ENCODE measurements around the gene MATN1.

GRCh38 chr1:30663596-30664091 lies 59.7 kb downstream of the MATN1 start:
- TF ChIP-seq CTCF (IDR thresholded peaks at IDR 0.05) (no peak), POLR2A (IDR thresholded peaks at IDR 0.05) (no peak)
